ENCODE results near the gene SCRT2. TPM values are rescaled to one million over a fixed set of nuclear protein-coding genes. Genes with fewer than 3 reads are reported as not detected.

SCRT2 gene
- total and polyA plus RNA-seq, 2 of the 4 experiments (the other 2 are of a cell fraction), result not detected

DNA sequence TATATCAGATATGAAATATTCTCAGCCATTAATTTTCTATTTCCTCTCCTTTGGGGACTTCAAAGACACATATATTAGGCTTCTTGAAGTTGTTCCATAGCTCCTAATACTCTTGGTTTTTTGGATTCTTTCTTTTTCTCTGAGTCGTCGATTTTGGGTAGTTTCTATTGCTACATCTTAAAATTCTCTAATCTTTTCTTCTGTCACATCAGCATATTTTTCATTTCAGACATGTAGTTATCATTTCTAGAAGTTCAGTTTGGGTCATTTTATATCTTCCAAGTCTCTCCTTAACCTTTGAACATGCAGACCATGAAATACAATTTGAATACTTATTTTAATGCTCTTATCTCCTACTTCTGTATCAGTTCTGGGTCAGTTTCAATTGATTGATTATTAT is 38.9 kb upstream of the SCRT2 start:
- no peak overlapping the region for H4K8ac ChIP-seq (ENCODE audit: low read depth in 2 of 2, low read length in 2 of 2)
- no peaks in the 10 kb centered on the region for H4K20me1 ChIP-seq (ENCODE audit: insufficient read depth, low read length)
- H3K23ac ChIP-seq (ENCODE audit: low read depth, low read length), result no peak overlapping the region
- H3K9me1 ChIP-seq (ENCODE audit: insufficient read depth, low read length), result no peaks in the 10 kb centered on the region
- H2AFZ ChIP-seq (replicated peaks; ENCODE audit: low read length, poor library complexity), result no peak overlapping the region
- H3K4me3 ChIP-seq (ENCODE audit: insufficient read depth, low read depth, low read length), result no peak overlapping the region
- TF ChIP-seq SMC3 (IDR thresholded peaks at IDR 0.05; ENCODE audit: low read depth, low read length) (no peak), MAZ (IDR thresholded peaks at IDR 0.05; ENCODE audit: borderline replicate concordance, low read depth, low read length) (no peak), RCOR1 (IDR thresholded peaks at IDR 0.05; ENCODE audit: insufficient replicate concordance, low read length) (no peak), RAD21 (IDR thresholded peaks at IDR 0.05; ENCODE audit: low read length) (no peak), MAFK (IDR thresholded peaks at IDR 0.05; ENCODE audit: low read depth, low read length) (peak; percentile 75)
- TF ChIP-seq, protein P1, sequence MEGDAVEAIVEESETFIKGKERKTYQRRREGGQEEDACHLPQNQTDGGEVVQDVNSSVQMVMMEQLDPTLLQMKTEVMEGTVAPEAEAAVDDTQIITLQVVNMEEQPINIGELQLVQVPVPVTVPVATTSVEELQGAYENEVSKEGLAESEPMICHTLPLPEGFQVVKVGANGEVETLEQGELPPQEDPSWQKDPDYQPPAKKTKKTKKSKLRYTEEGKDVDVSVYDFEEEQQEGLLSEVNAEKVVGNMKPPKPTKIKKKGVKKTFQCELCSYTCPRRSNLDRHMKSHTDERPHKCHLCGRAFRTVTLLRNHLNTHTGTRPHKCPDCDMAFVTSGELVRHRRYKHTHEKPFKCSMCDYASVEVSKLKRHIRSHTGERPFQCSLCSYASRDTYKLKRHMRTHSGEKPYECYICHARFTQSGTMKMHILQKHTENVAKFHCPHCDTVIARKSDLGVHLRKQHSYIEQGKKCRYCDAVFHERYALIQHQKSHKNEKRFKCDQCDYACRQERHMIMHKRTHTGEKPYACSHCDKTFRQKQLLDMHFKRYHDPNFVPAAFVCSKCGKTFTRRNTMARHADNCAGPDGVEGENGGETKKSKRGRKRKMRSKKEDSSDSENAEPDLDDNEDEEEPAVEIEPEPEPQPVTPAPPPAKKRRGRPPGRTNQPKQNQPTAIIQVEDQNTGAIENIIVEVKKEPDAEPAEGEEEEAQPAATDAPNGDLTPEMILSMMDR (conservative IDR thresholded peaks at IDR 0.05; ENCODE audit: low read depth, low read length), result no peak
- H3K9me3 ChIP-seq (ENCODE audit: control insufficient read depth, insufficient read depth, low read length), result peaks cover 2% of the 10 kb centered on the region; the same call in 1 of the 2 replicates
- ChIA-PET CTCF (no interaction called here), POLR2A (ENCODE audit: unreplicated experiment) (no interaction called here)
- no peak overlapping the region for H4K5ac ChIP-seq (ENCODE audit: low read depth, low read length)
- no peak for ATAC-seq (ENCODE audit: low read depth)
- intact Hi-C loops (cut with micrococcal nuclease) (no loop called here), dilution Hi-C loops (cut with HindIII; ENCODE audit: low sequenced_read_pairs, unreplicated experiment) (no loop called here), in situ Hi-C loops (cut with MboI; ENCODE audit: low sequenced_read_pairs) (no loop called here)
- WGBS, 2 experiments (ENCODE audit: extremely low coverage in 2 of 2, insufficient read length in 1 of 2), result no CpG with 5 or more reads among the region's 2 CpGs
- no peaks in the 10 kb centered on the region for H3K4me1 ChIP-seq (ENCODE audit: control insufficient read depth, insufficient read depth, low read length)
- H3K79me1 ChIP-seq (ENCODE audit: low read depth in 1 of 2, low read length in 2 of 2), result no peaks in the 10 kb centered on the region
- H3K36me3 ChIP-seq (ENCODE audit: control insufficient read depth, insufficient read depth, low read length), result no peaks in the 10 kb centered on the region
- no peak for DNase-seq
- no peak overlapping the region for H3K4ac ChIP-seq (ENCODE audit: low read depth, low read length)
- no peak overlapping the region for H2BK20ac ChIP-seq (ENCODE audit: low read depth, low read length)
- H2BK120ac ChIP-seq (ENCODE audit: low read depth, low read length), result no peak overlapping the region
- peaks cover 26% of the 10 kb centered on the region for H3K27me3 ChIP-seq (ENCODE audit: control insufficient read depth, insufficient read depth, low read length)
- H2BK15ac ChIP-seq (ENCODE audit: low read depth, low read length), result no peak overlapping the region
- no peak overlapping the region for H2AK5ac ChIP-seq (ENCODE audit: low read depth, low read length)
- no TSS peak for BruUV-seq (replicated peaks)
- no peak overlapping the region for H3K4me2 ChIP-seq (ENCODE audit: low read depth, low read length)
- H3K27ac ChIP-seq (ENCODE audit: insufficient read depth, low read length), result no peak overlapping the region
- H3K14ac ChIP-seq (replicated peaks; ENCODE audit: low read depth, low read length), result no peak overlapping the region
- H3K56ac ChIP-seq (ENCODE audit: extremely low read depth, insufficient read depth, low read length), result no peak overlapping the region
- no peak overlapping the region for H2BK5ac ChIP-seq (ENCODE audit: low read depth, low read length, poor library complexity, severe bottlenecking)
- H3K18ac ChIP-seq (ENCODE audit: low read depth, low read length), result no peak overlapping the region
- H2AK9ac ChIP-seq (replicated peaks; ENCODE audit: low read depth, low read length, poor library complexity), result no peak overlapping the region
- H4K91ac ChIP-seq (ENCODE audit: insufficient read depth, low read depth, low read length), result no peak overlapping the region
- H3K9ac ChIP-seq (ENCODE audit: low read depth, low read length), result no peak overlapping the region
